Measurements from ENCODE around the gene ANKS1B.
"Not testable (repeated sequence)": the region's sequence is repeated elsewhere in the genome, so short reads cannot be mapped to it uniquely, and the experiment has no call there.

The ANKS1B gene

DNA sequence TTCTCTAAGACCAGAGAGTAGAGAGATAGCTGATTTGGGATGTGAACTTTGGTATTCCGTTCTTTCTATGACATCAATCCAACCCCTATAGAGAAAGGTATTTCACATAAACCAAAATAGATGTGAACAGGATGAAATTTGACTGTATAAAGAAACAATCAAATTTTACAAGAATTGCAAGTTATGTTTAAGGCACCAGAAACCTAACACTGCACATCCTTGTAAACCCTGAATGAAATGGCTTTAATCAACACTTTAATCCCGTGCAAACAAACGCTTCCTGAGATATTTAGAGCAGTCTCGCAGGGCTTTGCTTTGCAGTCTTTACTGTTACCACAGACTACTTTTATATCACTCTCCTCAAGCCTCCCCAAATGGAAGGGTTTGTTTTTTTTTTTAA lies 1214.5 kb downstream of the ANKS1B start:
- DNase-seq (ENCODE audit: low spot score) = no peak
- in situ Hi-C loops (cut with MboI; ENCODE audit: low sequenced_read_pairs, unreplicated experiment) = no loop called here
- TF ChIP-seq, protein P1, sequence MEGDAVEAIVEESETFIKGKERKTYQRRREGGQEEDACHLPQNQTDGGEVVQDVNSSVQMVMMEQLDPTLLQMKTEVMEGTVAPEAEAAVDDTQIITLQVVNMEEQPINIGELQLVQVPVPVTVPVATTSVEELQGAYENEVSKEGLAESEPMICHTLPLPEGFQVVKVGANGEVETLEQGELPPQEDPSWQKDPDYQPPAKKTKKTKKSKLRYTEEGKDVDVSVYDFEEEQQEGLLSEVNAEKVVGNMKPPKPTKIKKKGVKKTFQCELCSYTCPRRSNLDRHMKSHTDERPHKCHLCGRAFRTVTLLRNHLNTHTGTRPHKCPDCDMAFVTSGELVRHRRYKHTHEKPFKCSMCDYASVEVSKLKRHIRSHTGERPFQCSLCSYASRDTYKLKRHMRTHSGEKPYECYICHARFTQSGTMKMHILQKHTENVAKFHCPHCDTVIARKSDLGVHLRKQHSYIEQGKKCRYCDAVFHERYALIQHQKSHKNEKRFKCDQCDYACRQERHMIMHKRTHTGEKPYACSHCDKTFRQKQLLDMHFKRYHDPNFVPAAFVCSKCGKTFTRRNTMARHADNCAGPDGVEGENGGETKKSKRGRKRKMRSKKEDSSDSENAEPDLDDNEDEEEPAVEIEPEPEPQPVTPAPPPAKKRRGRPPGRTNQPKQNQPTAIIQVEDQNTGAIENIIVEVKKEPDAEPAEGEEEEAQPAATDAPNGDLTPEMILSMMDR (IDR thresholded peaks at IDR 0.05; ENCODE audit: borderline replicate concordance, control extremely low read depth, extremely low read depth, insufficient read depth, missing control alignments) = no peak

DNA sequence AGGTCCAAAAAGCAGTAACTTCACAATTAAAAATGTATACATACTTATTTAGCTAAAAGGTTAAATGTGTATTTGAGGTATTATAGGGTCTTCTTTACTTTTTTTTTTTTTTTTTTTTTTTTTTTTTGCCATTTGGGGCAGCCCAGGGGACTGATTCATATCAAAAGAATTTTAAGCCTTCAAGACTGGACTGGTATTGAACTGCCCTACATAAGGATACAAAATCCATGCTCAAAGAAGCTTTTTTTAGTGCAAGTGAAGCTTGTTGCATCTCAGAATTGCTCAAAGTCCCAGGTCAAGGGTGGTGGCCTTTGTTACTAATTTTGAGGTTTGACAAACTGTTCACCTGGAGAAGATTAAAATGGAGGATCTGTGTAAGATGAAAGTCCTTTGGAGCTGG lies 1215.7 kb downstream of the ANKS1B start:
- DNase-seq (ENCODE audit: low spot score) = no peak
- in situ Hi-C loops (cut with MboI; ENCODE audit: low sequenced_read_pairs, unreplicated experiment) = no loop called here
- TF ChIP-seq, protein P1 (IDR thresholded peaks at IDR 0.05; ENCODE audit: borderline replicate concordance, control extremely low read depth, extremely low read depth, insufficient read depth, missing control alignments) = no peak

DNA sequence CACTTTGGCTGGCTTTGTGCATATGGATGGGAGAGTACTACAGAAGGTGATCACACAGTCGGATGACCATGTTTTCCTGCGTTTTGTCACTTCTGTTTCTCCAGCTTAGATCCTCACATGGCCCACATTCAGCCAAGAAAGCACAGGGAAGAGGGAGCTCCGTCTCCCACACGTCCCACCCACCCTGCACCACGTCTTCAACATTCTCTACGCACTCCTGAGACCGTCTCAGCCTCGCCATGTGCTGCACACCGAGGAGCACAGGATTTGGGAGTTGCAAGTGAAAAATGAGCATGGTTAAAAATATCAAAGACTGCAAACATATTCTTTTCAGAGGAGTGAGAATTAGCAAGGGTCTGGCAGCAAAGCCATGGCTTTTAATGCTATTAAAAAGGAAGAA lies 1217.5 kb downstream of the ANKS1B start:
- TF ChIP-seq, protein P1 (IDR thresholded peaks at IDR 0.05; ENCODE audit: borderline replicate concordance, control extremely low read depth, extremely low read depth, insufficient read depth, missing control alignments) = no peak
- in situ Hi-C loops (cut with MboI; ENCODE audit: low sequenced_read_pairs, unreplicated experiment) = no loop called here
- no peak for DNase-seq (ENCODE audit: low spot score)

DNA sequence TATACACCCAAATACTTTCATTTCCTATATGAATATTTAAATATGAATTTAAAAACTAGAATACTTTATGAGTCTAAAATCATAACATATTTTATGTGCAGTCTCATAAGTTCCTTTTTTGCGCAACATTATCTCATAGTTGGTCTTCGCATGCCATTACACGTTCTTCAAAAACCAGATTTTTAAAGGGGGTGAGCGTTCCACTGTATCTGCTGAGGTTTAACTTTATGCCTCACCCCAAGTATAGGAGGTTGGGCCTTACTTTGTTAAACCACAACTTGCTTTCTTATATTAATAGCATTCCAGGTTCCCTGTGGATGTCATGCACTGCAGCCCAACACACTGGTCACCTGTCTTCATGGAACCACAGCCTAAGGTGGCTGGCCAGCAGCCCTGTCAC lies 1221.1 kb downstream of the ANKS1B start:
- in situ Hi-C loops (cut with MboI; ENCODE audit: low sequenced_read_pairs, unreplicated experiment) = no loop called here
- DNase-seq (ENCODE audit: low spot score) = no peak
- TF ChIP-seq, protein P1 (IDR thresholded peaks at IDR 0.05; ENCODE audit: borderline replicate concordance, control extremely low read depth, extremely low read depth, insufficient read depth, missing control alignments) = no peak

DNA sequence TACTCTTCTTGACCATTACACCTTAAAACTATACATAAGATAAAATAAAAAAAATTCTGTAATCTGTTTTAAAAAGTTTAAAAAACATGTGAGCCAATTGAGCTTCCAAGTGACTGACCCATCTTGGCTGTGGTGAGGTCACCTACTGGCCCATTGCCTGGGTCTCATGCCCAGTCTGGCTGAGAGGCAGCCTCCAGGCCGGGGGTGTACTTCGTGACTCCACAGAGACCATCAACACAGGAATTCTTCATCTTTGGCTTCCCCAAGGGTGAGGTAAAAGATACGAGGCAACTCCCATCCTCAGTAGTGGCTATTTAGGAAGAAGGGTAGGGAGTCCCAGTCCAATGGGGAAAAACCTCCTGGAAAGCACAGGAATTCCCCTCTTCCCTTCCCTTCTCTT lies 1226.4 kb downstream of the ANKS1B start:
- no peak for DNase-seq (ENCODE audit: low spot score)
- TF ChIP-seq, protein P1 (IDR thresholded peaks at IDR 0.05; ENCODE audit: borderline replicate concordance, control extremely low read depth, extremely low read depth, insufficient read depth, missing control alignments) = no peak
- in situ Hi-C loops (cut with MboI; ENCODE audit: low sequenced_read_pairs, unreplicated experiment) = no loop called here

DNA sequence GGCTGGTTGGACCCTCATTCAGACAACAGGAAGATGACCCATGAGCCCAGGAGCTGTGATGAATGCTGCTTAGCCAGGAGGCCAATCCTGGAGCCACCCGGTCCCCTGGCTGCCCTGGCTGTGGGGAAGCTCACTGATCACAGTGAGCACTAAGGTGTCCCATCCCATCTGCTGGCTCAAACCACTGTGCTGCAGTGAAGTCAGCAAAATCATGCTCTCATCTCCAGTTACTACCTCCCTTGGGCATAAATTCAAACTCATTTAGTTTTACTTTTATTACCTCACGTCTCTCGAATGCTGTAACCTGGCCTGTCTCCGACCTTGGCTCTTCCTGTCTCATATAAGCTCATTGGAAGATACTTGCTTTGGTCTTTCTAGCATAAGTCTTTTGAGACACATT lies 1227.3 kb downstream of the ANKS1B start:
- TF ChIP-seq, protein P1 (IDR thresholded peaks at IDR 0.05; ENCODE audit: borderline replicate concordance, control extremely low read depth, extremely low read depth, insufficient read depth, missing control alignments) = no peak
- in situ Hi-C loops (cut with MboI; ENCODE audit: low sequenced_read_pairs, unreplicated experiment) = no loop called here
- DNase-seq (ENCODE audit: low spot score) = no peak

DNA sequence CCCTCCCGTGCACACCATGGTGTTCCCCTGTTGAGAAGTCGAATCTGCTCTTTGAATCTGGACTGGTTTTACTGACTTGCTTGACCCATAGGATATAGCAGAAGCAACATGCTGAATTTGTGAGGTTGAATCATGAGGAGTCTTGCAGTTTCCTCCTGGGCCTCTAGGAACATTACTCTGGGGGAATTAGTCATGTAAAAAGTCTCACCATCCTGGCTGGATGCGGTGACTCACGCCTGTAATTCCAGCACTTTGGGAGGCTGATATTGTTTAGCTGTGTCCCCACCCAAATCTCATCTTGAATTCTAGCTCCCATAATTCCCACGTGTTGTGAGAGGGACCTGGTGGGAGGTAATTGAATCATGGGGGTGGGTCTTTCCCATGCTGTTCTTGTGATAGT lies 1228.9 kb downstream of the ANKS1B start:
- DNase-seq (ENCODE audit: low spot score); in situ Hi-C loops (cut with MboI; ENCODE audit: low sequenced_read_pairs, unreplicated experiment): not testable (repeated sequence)

All from GM13976 (cell line).